ENCODE data around the gene TWIST1. TPM values are rescaled to one million over a fixed set of nuclear protein-coding genes. Genes with fewer than 3 reads are reported as not detected.

TWIST1 gene
- polyA plus RNA-seq, 1 of the 3 experiments (the other 2 are of a cell fraction) = 170 TPM

GRCh38 chr7:19113002-19113350, 4.5 kb downstream of the TWIST1 start:
- Histone ChIP-seq H3K9me3 (no peaks in the 10 kb centered on the region), H3K27me3 (ENCODE audit: insufficient read depth) (no peaks in the 10 kb centered on the region), H3F3A (replicated peaks; ENCODE audit: insufficient read depth) (peaks cover 50% of the 10 kb centered on the region), H4K20me1 (ENCODE audit: insufficient read depth) (peaks cover 30% of the 10 kb centered on the region), H3K9ac (peak overlapping the region; percentile 95), H3K4me2 (peak overlapping the region; percentile 88), H3K27ac (ENCODE audit: low read depth in 2 of 2, low read length in 1 of 2) (peak overlapping the region; percentile 96 to 100), H3K36me3 (replicated peaks in 1 of 2; ENCODE audit: control insufficient read depth in 1 of 2, insufficient read depth in 2 of 2, low read length in 1 of 2) (peaks cover 50 to 72% of the 10 kb centered on the region in 2 experiments), H3K4me1 (ENCODE audit: control insufficient read depth in 1 of 2, insufficient read depth in 2 of 2, low read depth in 1 of 2, low read length in 1 of 2) (peaks cover 17 to 29% of the 10 kb centered on the region in 2 experiments; a peak in 2 of 4 replicates), H3K9me2 (no peaks in the 10 kb centered on the region), H3K4me3 (ENCODE audit: low read depth in 2 of 2, low read length in 1 of 2) (peak overlapping the region; percentile 92 to 100), H2AFZ (ENCODE audit: low read depth) (no peak overlapping the region), H3K79me2 (ENCODE audit: insufficient read depth) (peaks cover 89% of the 10 kb centered on the region)
- WGBS (ENCODE audit: low lambda C conversion rate) = 13% methylated on average over 4 of the region's 4 CpGs
- ChIA-PET CTCF (interaction anchor here (1.1 to 2.9 kb wide), 11 partner anchors 10 to 522 kb away, joined by 3 to 14 read pairs (median 8); no protein-coding TSS in a partner anchor), POLR2A (interaction anchor here (0.6 to 1.8 kb wide), 7 partner anchors 13 to 414 kb away, joined by 3 to 6 read pairs (median 3); no protein-coding TSS in a partner anchor)
- TF ChIP-seq TEAD4 (IDR thresholded peaks at IDR 0.05; ENCODE audit: borderline replicate concordance, insufficient read depth) = no peak
- TF ChIP-seq SIN3A (IDR thresholded peaks at IDR 0.05; ENCODE audit: borderline replicate concordance, low read depth, low read length) = no peak
- no peak for TF ChIP-seq PBX3 (IDR thresholded peaks at IDR 0.05)
- TF ChIP-seq RFX5 (IDR thresholded peaks at IDR 0.05; ENCODE audit: low read length) = no peak
- TF ChIP-seq GABPA (IDR thresholded peaks at IDR 0.05; ENCODE audit: low read depth) = no peak
- TF ChIP-seq, protein P1, sequence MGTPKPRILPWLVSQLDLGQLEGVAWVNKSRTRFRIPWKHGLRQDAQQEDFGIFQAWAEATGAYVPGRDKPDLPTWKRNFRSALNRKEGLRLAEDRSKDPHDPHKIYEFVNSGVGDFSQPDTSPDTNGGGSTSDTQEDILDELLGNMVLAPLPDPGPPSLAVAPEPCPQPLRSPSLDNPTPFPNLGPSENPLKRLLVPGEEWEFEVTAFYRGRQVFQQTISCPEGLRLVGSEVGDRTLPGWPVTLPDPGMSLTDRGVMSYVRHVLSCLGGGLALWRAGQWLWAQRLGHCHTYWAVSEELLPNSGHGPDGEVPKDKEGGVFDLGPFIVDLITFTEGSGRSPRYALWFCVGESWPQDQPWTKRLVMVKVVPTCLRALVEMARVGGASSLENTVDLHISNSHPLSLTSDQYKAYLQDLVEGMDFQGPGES (IDR thresholded peaks at IDR 0.05; ENCODE audit: low read depth, low read length) = no peak
- TF ChIP-seq RAD21 (IDR thresholded peaks at IDR 0.05; ENCODE audit: low read length) = no peak
- TF ChIP-seq SMC3 (IDR thresholded peaks at IDR 0.05; ENCODE audit: low read depth, low read length) = no peak
- no peak for TF ChIP-seq USF1 (IDR thresholded peaks at IDR 0.05; ENCODE audit: borderline replicate concordance, low read depth)
- no peak for TF ChIP-seq RXRA (IDR thresholded peaks at IDR 0.05; ENCODE audit: borderline replicate concordance, low read depth)
- no peak for TF ChIP-seq NFIC (IDR thresholded peaks at IDR 0.05; ENCODE audit: borderline replicate concordance)
- no peak for TF ChIP-seq USF2 (IDR thresholded peaks at IDR 0.05; ENCODE audit: borderline replicate concordance, low read depth, low read length)
- DNase-seq = no peak

All from SK-N-SH (cell line).